Osteoblast (primary cell): ENCODE measurements around the gene SLC6A9. TPM values are rescaled to one million over a fixed set of nuclear protein-coding genes. Genes with fewer than 3 reads are reported as not detected.

Experiments
- DNase-seq: peaks from one replicate; pipeline ENCODE4 v3.0.0; 2011; ENCODE audit warnings: low spot score, mixed read lengths; ENCODE audit not compliant: insufficient read length; ENCODE audit errors: missing footprints
- H2AFZ ChIP-seq: 2 replicates; pipeline ENCODE4 v1.6.0; 2011; ENCODE audit warnings: mild to moderate bottlenecking, low read length
- H3K27ac ChIP-seq: 2 replicates; pipeline ENCODE4 v1.5.1; 2011; ENCODE audit warnings: mild to moderate bottlenecking, low read depth, low read length, moderate library complexity
- H3K27me3 ChIP-seq: 2 replicates; pipeline ENCODE4 v1.6.0; 2012; ENCODE audit warnings: mild to moderate bottlenecking, control low read depth, inconsistent platforms, low read length, moderate library complexity; ENCODE audit not compliant: insufficient read depth
- H3K36me3 ChIP-seq: 2 replicates; pipeline ENCODE4 v1.5.1; 2011; ENCODE audit warnings: mild to moderate bottlenecking, low read length, control low read depth, moderate library complexity; ENCODE audit not compliant: insufficient read depth
- H3K4me1 ChIP-seq: 2 replicates; pipeline ENCODE4 v1.5.1; 2011; ENCODE audit warnings: mild to moderate bottlenecking, low read length, control low read depth, moderate library complexity; ENCODE audit not compliant: insufficient read depth
- H3K4me2 ChIP-seq: 2 replicates; pipeline ENCODE4 v1.6.0; 2011; ENCODE audit warnings: mild to moderate bottlenecking, low read length; ENCODE audit not compliant: insufficient read depth
- H3K4me3 ChIP-seq: fragments of 200-600 bp; sonication (generic); 3 replicates; pipeline ENCODE4 v1.5.1; 2012; ENCODE audit warnings: mild to moderate bottlenecking, low read length, inconsistent platforms; ENCODE audit not compliant: insufficient read depth
- H3K79me2 ChIP-seq: 2 replicates; pipeline ENCODE4 v1.6.0; 2012; ENCODE audit warnings: mild to moderate bottlenecking, low read length, control low read depth, inconsistent platforms; ENCODE audit not compliant: insufficient read depth
- H3K9me3 ChIP-seq: 2 replicates; pipeline ENCODE4 v1.5.1; 2011; ENCODE audit warnings: low read depth, low read length, control low read depth
- H4K20me1 ChIP-seq: 2 replicates; pipeline ENCODE4 v1.6.0; 2012; ENCODE audit warnings: mild to moderate bottlenecking, low read length, control low read depth; ENCODE audit not compliant: insufficient read depth
- total RNA-seq: library from RNA; depleted of rRNA; stranded (reverse); fragments of >200 nt; gene quantifications from 2 replicates; pipeline ENCODE4 v1.2.3, GENCODE V29; 2012
- TF ChIP-seq, protein P1 (sequence below): IDR thresholded peaks from 2 replicates; pipeline ENCODE4 v1.5.1; 2011; ENCODE audit warnings: mild to moderate bottlenecking, low read depth, low read length, moderate library complexity; ENCODE audit errors: extremely low read depth

The SLC6A9 gene
- total RNA-seq, 1 donor = 18.5 TPM

DNA sequence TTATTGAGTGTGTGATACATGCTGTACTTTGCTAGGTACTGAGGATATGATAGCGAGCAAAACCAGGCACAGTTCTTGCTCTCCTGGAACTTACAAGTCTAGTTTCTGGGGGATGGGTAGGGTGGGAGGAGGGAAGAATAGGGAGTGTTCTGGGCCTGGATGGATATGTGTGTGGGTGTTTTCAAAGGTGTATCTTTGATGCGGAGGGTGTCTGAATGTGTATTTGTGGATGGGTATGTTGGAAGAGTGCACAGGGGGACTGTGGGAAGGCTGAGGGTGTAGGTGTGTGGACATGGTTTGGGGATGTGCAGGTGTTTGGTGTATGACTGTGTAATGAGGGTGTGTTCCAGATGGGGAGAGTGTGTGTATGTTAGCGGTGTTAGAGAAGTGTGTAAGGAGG lies 65.9 kb downstream of the SLC6A9 start:
- Histone ChIP-seq H3K27me3 (no peaks in the 10 kb centered on the region), H3K4me3 (no peak overlapping the region), H3K79me2 (peaks cover 4% of the 10 kb centered on the region), H4K20me1 (peaks cover 6% of the 10 kb centered on the region), H3K4me2 (no peak overlapping the region), H2AFZ (no peak overlapping the region), H3K36me3 (peaks cover 31% of the 10 kb centered on the region), H3K4me1 (peaks cover 2% of the 10 kb centered on the region), H3K27ac (no peak overlapping the region), H3K9me3 (no peaks in the 10 kb centered on the region)
- TF ChIP-seq, protein P1, sequence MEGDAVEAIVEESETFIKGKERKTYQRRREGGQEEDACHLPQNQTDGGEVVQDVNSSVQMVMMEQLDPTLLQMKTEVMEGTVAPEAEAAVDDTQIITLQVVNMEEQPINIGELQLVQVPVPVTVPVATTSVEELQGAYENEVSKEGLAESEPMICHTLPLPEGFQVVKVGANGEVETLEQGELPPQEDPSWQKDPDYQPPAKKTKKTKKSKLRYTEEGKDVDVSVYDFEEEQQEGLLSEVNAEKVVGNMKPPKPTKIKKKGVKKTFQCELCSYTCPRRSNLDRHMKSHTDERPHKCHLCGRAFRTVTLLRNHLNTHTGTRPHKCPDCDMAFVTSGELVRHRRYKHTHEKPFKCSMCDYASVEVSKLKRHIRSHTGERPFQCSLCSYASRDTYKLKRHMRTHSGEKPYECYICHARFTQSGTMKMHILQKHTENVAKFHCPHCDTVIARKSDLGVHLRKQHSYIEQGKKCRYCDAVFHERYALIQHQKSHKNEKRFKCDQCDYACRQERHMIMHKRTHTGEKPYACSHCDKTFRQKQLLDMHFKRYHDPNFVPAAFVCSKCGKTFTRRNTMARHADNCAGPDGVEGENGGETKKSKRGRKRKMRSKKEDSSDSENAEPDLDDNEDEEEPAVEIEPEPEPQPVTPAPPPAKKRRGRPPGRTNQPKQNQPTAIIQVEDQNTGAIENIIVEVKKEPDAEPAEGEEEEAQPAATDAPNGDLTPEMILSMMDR = no peak
- DNase-seq = no peak

DNA sequence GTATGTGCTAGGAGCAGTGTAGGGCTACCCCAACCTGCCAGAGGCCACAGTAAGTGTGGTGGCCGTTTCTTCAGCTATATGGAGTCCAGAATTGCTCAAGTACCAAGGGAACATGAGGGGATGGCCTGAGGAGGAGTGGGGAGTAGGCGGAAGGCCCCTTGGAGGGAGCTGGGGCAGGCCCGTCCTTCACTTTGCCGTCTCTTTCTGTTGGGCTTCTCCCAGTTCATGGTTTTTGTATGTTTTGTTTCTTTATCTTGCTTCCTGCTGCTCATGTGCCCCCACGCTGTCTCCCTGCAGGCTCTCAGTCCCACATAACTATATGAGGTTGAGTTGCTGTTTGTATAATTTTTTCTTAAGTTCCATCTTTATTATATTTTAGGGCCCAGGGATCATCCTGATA lies 67.4 kb downstream of the SLC6A9 start:
- no peak overlapping the region for H2AFZ ChIP-seq

DNA sequence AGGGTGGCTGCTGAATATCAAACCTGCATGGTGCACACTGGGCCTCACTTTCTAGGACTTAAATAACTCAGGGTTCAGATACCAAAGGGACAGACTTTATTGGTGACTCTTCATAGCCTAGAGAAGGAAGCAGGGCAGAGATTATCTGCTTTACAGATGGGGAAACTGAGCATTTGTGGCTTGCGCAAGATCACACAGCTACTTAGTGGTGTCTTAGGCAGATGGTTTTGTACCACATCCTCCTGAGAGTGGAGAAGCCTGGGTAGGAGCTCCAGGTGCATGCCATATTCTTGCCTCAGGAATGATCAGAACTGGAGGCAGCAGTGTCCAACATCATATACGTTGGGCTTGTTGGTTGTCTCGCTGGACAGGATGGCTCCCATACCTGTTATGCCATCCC lies 68.3 kb downstream of the SLC6A9 start:
- H3K4me1 ChIP-seq = no peaks in the 10 kb centered on the region

More for the DNA sequence above, 67.4 kb downstream of the SLC6A9 start:
- Histone ChIP-seq H3K36me3 (peaks cover 42% of the 10 kb centered on the region), H3K9me3 (no peaks in the 10 kb centered on the region), H3K4me2 (no peak overlapping the region), H3K27ac (no peak overlapping the region), H3K27me3 (no peaks in the 10 kb centered on the region), H3K79me2 (no peaks in the 10 kb centered on the region), H4K20me1 (peaks cover 6% of the 10 kb centered on the region), H3K4me3 (no peak overlapping the region), H3K4me1 (no peaks in the 10 kb centered on the region)
- TF ChIP-seq, protein P1 = no peak
- no peak for DNase-seq

GRCh38 chr1:43962324-43962723 lies 68.9 kb downstream of the SLC6A9 start:
- TF ChIP-seq, protein P1 = no peak
- Histone ChIP-seq H3K9me3 (no peaks in the 10 kb centered on the region), H3K27me3 (no peaks in the 10 kb centered on the region), H3K36me3 (peaks cover 53% of the 10 kb centered on the region), H2AFZ (no peak overlapping the region), H3K4me3 (no peak overlapping the region), H3K27ac (no peak overlapping the region), H3K4me1 (no peaks in the 10 kb centered on the region), H3K4me2 (no peak overlapping the region), H4K20me1 (peaks cover 10% of the 10 kb centered on the region), H3K79me2 (no peaks in the 10 kb centered on the region)
- no peak for DNase-seq

More for the DNA sequence above, 68.3 kb downstream of the SLC6A9 start:
- no peak overlapping the region for H3K4me3 ChIP-seq
- DNase-seq = no peak
- H3K27ac ChIP-seq = no peak overlapping the region
- TF ChIP-seq, protein P1 = no peak
- no peaks in the 10 kb centered on the region for H3K27me3 ChIP-seq
- no peaks in the 10 kb centered on the region for H3K79me2 ChIP-seq
- peaks cover 51% of the 10 kb centered on the region for H3K36me3 ChIP-seq
- no peaks in the 10 kb centered on the region for H3K9me3 ChIP-seq
- no peak overlapping the region for H2AFZ ChIP-seq
- H4K20me1 ChIP-seq = peaks cover 6% of the 10 kb centered on the region
- H3K4me2 ChIP-seq = no peak overlapping the region
